Measurements from ENCODE around the gene RNF175. TPM values are rescaled to one million over a fixed set of nuclear protein-coding genes. Genes with fewer than 3 reads are reported as not detected.
A peak's percentile ranks its signal among the peaks of the same experiment; 100 is the strongest.

Gene RNF175
- total and polyA plus RNA-seq, 2 donors, result 0.27 to 3.3 TPM

DNA sequence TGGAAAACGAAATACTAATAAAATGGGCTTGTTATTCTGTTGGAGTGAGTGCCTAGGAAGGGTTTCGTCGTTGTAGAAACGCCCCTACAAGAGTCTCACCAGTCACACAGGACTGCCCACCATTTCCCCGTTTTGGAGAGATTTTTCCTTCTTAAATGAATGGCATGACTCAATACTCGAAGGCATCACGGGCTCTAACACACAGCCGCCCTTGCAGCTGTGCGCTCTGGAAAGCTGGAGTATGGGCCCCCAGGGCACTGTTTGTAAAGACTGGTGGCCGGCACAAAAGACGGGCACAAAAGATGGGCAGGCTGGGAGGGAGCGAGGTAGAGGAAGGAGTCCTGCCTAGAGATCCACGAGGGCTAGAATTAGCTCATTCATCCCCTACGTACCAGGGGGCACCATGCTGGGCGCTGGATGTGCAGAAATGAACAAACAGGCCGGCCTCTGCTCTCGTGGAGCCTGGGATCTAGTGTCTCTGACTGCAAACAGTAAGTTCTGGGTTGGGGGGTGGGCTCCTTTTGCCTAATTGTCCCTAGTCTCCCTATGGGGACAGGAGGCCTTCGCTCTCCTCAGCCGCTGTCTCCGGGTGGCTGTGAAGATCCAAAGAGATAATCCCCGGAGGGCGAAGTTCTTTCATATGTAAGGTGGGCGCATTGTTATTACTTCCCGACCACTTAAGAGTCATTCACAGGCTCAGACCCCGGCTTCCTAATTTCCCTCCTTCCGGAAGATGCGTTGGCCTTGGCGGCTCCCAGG is 30.1 kb upstream of the RNF175 start:
- no peak for DNase-seq (ENCODE audit: extremely low spot score)
- Histone ChIP-seq H3K4me3 (ENCODE audit: low read depth, low read length) (no peak overlapping the region), H3K27ac (ENCODE audit: low read depth) (no peak overlapping the region), H3K4me1 (ENCODE audit: insufficient read depth) (peaks cover 2% of the 10 kb centered on the region), H3K36me3 (ENCODE audit: insufficient read depth) (no peaks in the 10 kb centered on the region)
- WGBS, result 57% methylated on average over 28 of the region's 28 CpGs

DNA sequence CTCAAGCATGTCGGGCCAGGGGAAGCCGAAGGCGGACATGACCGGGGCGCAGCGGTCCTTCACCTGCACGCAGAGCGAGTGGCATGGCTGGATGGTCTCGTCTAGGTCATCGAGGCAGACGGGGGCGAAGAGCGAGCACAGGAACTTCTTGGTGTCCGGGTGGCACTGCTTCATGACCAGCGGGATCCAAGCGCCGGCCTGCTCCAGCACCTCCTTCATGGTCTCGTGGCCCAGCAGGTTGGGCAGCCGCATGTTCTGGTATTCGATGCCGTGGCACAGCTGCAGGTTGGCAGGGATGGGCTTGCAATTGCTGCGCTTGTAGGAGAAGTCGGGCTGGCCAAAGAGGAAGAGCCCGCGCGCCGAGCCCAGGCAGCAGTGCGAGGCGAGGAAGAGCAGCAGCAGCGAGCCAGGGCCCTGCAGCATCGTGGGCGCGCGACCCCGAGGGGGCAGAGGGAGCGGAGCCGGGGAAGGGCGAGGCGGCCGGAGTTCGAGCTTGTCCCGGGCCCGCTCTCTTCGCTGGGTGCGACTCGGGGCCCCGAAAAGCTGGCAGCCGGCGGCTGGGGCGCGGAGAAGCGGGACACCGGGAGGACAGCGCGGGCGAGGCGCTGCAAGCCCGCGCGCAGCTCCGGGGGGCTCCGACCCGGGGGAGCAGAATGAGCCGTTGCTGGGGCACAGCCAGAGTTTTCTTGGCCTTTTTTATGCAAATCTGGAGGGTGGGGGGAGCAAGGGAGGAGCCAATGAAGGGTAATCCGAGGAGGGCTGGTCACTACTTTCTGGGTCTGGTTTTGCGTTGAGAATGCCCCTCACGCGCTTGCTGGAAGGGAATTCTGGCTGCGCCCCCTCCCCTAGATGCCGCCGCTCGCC is 28.8 kb upstream of the RNF175 start, which contains the start of gene SFRP2:
Gene SFRP2, minus strand, starts transcription at position 671 of the 864 bp plus-strand sequence. Its CDS starts 248 bp downstream, at position 423.
- 2% methylated on average over 72 of the region's 72 CpGs for WGBS
- no peak within 1 kb of the TSS for H3K27ac ChIP-seq (ENCODE audit: low read depth)

GRCh38 chr4:153788051-153788412 is 28.2 kb upstream of the RNF175 start:
- 19% methylated on average over 15 of the region's 15 CpGs for WGBS
- no peak overlapping the region for H3K4me3 ChIP-seq (ENCODE audit: low read depth, low read length)
- DNase-seq (ENCODE audit: extremely low spot score), result no peak
- H3K36me3 ChIP-seq (ENCODE audit: insufficient read depth), result no peaks in the 10 kb centered on the region
- H3K4me1 ChIP-seq (ENCODE audit: insufficient read depth), result peaks cover 2% of the 10 kb centered on the region
- no peak overlapping the region for H3K27ac ChIP-seq (ENCODE audit: low read depth)

More for the DNA sequence above, 28.8 kb upstream of the RNF175 start, which contains the start of gene SFRP2:
- no peak for DNase-seq (ENCODE audit: extremely low spot score)
- H3K4me1 ChIP-seq (ENCODE audit: insufficient read depth), result peaks cover 2% of the 10 kb centered on the region
- H3K4me3 ChIP-seq (ENCODE audit: low read depth, low read length), result peak within 1 kb of the TSS; percentile 39
- no peaks in the 10 kb centered on the region for H3K36me3 ChIP-seq (ENCODE audit: insufficient read depth)

- H3K4me3 ChIP-seq (ENCODE audit: low read depth, low read length), result no peak overlapping the region
- no peak for DNase-seq (ENCODE audit: extremely low spot score)
Observed at GRCh38 chr4:153787575-153787974, 27.8 kb upstream of the RNF175 start.

DNA sequence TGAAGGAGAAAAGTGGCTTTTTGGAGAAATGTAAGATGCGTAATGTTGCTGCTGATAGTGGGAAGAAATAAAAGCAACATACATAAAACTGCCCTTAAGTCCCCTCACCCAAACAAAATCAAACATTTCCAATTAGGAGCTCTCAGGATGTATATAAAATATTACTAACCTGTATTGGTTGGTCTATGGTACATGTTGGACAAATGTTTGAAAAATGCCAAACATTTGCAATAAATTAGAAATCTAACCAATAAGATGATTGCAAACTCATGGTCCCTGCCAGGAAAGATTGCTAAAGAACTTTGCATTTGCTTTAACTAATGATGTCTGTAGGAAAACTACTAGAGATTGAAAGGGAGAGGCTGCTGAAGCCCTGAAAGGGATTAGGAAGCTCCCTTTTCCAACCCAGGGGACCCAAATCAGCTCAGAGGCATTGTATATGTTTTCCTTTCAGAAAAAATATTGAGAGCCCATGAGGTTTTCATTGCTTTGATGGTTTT is 27.3 kb upstream of the RNF175 start:
- H3K4me1 ChIP-seq (ENCODE audit: insufficient read depth), result peaks cover 2% of the 10 kb centered on the region
- WGBS, result 69% methylated on average over 1 of the region's 1 CpG
- H3K4me3 ChIP-seq (ENCODE audit: low read depth, low read length), result no peak overlapping the region

More at GRCh38 chr4:153787575-153787974, 27.8 kb upstream of the RNF175 start:
- Histone ChIP-seq H3K4me1 (ENCODE audit: insufficient read depth) (peaks cover 2% of the 10 kb centered on the region), H3K36me3 (ENCODE audit: insufficient read depth) (no peaks in the 10 kb centered on the region), H3K27ac (ENCODE audit: low read depth) (no peak overlapping the region)
- WGBS, result 50% methylated on average over 5 of the region's 5 CpGs

GRCh38 chr4:153785910-153786721 is 26.3 kb upstream of the RNF175 start:
- H3K36me3 ChIP-seq (ENCODE audit: insufficient read depth), result no peaks in the 10 kb centered on the region
- no peak overlapping the region for H3K4me3 ChIP-seq (ENCODE audit: low read depth, low read length)
- peaks cover 2% of the 10 kb centered on the region for H3K4me1 ChIP-seq (ENCODE audit: insufficient read depth)
- 33% methylated on average over 3 of the region's 3 CpGs for WGBS
- H3K27ac ChIP-seq (ENCODE audit: low read depth), result no peak overlapping the region
- no peak for DNase-seq (ENCODE audit: extremely low spot score)

More for the DNA sequence above, 27.3 kb upstream of the RNF175 start:
- H3K27ac ChIP-seq (ENCODE audit: low read depth), result no peak overlapping the region
- DNase-seq (ENCODE audit: extremely low spot score), result no peak
- H3K36me3 ChIP-seq (ENCODE audit: insufficient read depth), result no peaks in the 10 kb centered on the region

GRCh38 chr4:153784166-153784699 is 24.4 kb upstream of the RNF175 start:
- no peaks in the 10 kb centered on the region for H3K36me3 ChIP-seq (ENCODE audit: insufficient read depth)
- peaks cover 2% of the 10 kb centered on the region for H3K4me1 ChIP-seq (ENCODE audit: insufficient read depth)
- 81% methylated on average over 3 of the region's 3 CpGs for WGBS
- H3K4me3 ChIP-seq (ENCODE audit: low read depth, low read length), result no peak overlapping the region
- no peak for DNase-seq (ENCODE audit: extremely low spot score)
- no peak overlapping the region for H3K27ac ChIP-seq (ENCODE audit: low read depth)

- Histone ChIP-seq H3K27ac (ENCODE audit: low read depth) (no peak overlapping the region), H3K4me3 (ENCODE audit: low read depth, low read length) (no peak overlapping the region), H3K4me1 (ENCODE audit: insufficient read depth) (no peaks in the 10 kb centered on the region), H3K36me3 (ENCODE audit: insufficient read depth) (no peaks in the 10 kb centered on the region)
- 94% methylated on average over 1 of the region's 1 CpG for WGBS
- no peak for DNase-seq (ENCODE audit: extremely low spot score)
Observed at GRCh38 chr4:153782581-153782980, 22.8 kb upstream of the RNF175 start.

DNA sequence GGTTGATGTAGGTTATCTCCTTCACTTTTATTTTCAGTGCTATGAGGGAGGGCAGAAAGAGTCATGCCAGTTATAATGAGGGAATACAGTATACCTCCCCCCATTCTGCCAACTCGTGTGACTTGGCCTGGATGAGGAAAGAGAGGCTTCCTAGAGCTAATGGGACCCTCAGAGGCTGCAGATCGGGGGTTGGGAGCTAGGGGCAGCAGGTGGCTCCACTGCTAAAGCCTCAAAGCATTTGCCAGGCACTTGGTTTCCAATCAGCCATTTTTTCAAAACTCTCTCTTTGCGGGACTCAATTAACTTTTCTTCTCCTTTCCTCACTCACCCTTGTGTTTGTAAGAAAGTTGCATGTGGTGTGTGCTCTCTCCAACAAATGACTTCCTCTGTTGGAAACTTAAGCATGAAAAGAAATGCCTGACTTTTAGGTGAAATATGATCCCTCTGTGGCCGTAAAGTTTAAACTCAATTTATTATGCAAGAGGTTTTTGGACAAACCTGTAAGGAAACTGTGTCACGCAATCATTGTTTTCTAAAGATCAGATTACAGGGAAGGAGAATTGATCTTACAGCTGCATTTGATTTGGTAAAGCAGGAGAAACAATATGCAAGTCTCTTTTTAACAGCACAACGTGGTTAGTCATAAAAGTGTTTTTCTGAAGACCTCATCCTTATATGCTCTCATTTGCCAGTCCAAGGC is 22.0 kb upstream of the RNF175 start:
- no peak overlapping the region for H3K4me3 ChIP-seq (ENCODE audit: low read depth, low read length)
- no peaks in the 10 kb centered on the region for H3K36me3 ChIP-seq (ENCODE audit: insufficient read depth)
- DNase-seq (ENCODE audit: extremely low spot score), result no peak
- no peaks in the 10 kb centered on the region for H3K4me1 ChIP-seq (ENCODE audit: insufficient read depth)
- H3K27ac ChIP-seq (ENCODE audit: low read depth), result no peak overlapping the region
- WGBS, result 43% methylated on average over 6 of the region's 6 CpGs

GRCh38 chr4:153781280-153781679 is 21.5 kb upstream of the RNF175 start:
- WGBS, result 91% methylated on average over 17 of the region's 17 CpGs
- Histone ChIP-seq H3K27ac (ENCODE audit: low read depth) (no peak overlapping the region), H3K4me3 (ENCODE audit: low read depth, low read length) (no peak overlapping the region), H3K4me1 (ENCODE audit: insufficient read depth) (no peaks in the 10 kb centered on the region), H3K36me3 (ENCODE audit: insufficient read depth) (no peaks in the 10 kb centered on the region)
- no peak for DNase-seq (ENCODE audit: extremely low spot score)

GRCh38 chr4:153780876-153781275 is 21.1 kb upstream of the RNF175 start:
- no peak overlapping the region for H3K27ac ChIP-seq (ENCODE audit: low read depth)
- 64% methylated on average over 1 of the region's 1 CpG for WGBS
- H3K4me1 ChIP-seq (ENCODE audit: insufficient read depth), result no peaks in the 10 kb centered on the region
- no peaks in the 10 kb centered on the region for H3K36me3 ChIP-seq (ENCODE audit: insufficient read depth)
- no peak for DNase-seq (ENCODE audit: extremely low spot score)
- no peak overlapping the region for H3K4me3 ChIP-seq (ENCODE audit: low read depth, low read length)

DNA sequence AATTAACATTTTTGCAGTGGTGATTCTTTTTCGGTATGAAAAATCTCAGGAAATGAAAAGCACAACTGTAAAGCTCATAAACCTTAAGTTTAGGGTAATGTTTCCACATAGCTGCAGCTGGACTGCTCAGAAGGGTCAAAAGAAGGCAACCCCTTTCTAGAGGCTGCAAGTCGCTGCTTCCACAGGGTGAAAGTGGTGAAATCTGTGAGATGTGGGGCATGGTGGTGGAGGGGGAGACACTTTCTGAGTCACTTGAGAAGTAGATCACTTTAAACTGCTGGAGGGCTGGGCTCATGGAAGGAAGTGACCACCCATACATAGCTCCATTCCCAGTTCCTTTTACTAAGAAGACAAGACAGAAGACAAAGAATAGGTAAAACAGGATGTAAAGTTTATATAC is 20.4 kb upstream of the RNF175 start:
- H3K36me3 ChIP-seq (ENCODE audit: insufficient read depth), result no peaks in the 10 kb centered on the region
- 41% methylated on average over 2 of the region's 2 CpGs for WGBS
- no peak overlapping the region for H3K27ac ChIP-seq (ENCODE audit: low read depth)
- no peak for DNase-seq (ENCODE audit: extremely low spot score)
- H3K4me3 ChIP-seq (ENCODE audit: low read depth, low read length), result no peak overlapping the region
- H3K4me1 ChIP-seq (ENCODE audit: insufficient read depth), result no peaks in the 10 kb centered on the region
